SIG-M5 (cell line): ENCODE measurements around the gene NOC4L.
"Not testable (repeated sequence)": the region's sequence is repeated elsewhere in the genome, so short reads cannot be mapped to it uniquely, and the experiment has no call there.

ENCODE experiments used
- DNase-seq: peaks from one replicate; lab custom pipeline; 2025; lab: John Stamatoyannopoulos, UW

NOC4L gene

DNA sequence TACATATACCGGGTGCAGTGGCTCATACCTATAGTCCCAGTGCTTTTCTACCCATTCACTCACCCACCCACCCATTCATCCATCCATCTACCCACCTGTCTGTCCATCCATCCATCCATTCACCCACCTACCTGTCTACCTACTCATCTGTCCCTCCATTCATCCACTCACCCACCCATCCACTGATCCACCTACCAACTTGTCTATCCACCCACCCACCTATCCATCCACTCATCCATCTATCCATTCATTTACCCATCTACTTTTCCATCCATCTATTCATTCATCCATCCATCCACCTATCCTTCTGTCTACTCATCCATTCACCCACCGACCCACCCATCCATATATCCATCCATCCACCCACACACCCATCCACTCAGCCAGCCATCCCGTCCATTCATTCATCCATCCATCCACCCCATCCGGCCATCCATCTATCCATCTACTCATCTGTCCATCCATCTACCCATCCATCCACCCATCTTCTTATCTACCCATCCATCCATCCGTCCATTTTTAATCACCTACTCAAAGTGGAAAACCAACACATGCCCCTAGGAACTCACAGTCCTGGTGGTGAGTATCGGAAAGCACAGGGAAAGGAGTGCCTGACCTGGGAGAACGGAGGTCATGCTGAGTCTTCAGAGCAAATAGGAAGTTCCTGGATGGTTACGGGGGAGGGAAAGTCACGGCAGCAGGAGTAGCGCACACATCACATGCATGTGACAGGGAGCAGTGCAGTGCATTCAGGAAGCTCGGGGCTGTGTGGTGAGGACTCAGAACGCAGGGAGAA lies 20.1 kb upstream of the NOC4L start:
- DNase-seq, result no peak

DNA sequence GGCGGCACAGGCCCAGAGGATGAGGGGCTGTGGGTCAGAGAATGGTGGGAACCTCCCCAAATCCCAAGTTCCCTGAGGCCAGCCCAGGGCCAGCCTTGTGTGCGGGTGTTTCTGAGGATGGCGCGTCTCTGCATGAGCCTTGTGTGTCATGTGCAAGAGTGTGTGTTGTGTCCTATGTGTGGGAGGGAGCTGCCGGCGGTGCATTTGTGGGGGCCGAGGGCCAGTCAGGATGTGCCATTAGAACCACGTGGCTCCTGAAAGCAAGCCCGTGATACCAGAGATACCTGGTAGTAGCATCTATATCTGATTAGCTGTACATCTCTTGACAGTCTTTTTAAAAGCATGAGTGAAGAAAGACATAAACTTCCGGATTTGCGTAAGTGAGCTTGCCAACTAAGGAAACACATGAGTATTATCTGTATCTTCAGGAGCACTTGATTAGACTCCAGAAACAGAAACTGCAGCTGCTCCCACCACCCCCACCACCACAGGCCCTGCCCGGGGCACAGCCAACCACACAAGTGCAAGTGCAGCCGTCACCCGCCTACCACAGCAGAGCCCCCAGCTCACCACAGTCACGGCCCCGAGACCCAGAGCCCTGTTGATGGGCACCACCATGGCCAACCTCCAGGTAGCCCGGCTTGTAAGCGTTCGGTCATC lies 19.4 kb upstream of the NOC4L start:
- no peak for DNase-seq

DNA sequence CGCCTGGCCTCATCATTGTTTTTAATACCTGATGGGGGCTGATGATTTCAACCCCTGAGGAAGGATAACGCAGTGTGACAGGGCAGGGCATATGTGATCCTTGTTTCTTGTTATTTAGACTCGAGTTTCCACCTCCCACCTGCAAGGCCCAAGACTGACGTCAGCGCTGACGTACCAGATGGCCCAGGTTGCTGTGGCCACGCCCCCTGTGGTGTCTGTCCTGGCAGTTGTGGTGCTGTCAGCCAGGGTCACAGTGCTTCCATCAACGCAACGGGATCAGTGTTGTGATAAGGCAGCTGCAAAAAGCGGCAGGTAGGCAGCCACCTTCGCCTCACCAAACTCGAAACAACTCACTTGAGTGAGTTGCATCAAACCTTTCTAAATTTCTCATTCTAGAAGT lies 18.5 kb upstream of the NOC4L start:
- no peak for DNase-seq

DNA sequence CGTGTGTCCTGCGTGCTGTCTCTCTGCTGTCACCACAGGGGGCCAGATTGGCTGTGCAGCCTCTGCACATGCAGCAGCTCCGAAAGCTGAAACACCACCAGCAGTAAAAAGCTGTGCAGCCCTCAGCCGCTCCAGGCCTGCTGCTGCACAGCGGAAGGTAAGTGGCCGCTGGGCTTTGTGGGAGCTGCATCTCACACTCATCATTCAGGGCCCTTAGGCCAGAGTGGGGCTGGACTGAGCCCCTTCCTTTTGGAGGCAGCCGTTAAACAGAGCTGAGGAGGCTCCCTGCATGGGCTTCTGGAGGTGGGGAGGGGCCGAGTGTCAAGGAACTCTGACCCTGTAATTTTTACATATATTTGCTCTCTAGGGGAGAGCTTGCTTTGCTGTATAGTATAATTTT lies 17.2 kb upstream of the NOC4L start:
- DNase-seq, result no peak

DNA sequence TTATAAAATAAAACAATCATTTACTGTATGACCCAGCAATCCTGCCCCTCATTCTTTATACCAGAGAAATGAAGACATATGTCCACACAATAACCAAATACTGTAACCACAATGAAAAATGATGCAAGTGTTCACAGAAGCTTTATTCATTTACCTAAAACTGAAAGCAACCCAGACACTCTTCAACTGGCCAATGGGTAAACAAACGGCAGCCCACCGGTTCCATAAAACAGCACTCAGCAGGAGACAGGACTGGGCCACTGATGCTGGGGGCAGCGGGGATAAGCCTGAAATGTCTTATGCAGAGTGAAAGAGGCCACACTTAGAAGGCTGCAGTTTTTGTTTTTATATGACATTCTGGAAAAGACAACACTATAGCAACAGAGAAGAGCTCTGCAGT lies 15.2 kb upstream of the NOC4L start:
- no peak for DNase-seq

DNA sequence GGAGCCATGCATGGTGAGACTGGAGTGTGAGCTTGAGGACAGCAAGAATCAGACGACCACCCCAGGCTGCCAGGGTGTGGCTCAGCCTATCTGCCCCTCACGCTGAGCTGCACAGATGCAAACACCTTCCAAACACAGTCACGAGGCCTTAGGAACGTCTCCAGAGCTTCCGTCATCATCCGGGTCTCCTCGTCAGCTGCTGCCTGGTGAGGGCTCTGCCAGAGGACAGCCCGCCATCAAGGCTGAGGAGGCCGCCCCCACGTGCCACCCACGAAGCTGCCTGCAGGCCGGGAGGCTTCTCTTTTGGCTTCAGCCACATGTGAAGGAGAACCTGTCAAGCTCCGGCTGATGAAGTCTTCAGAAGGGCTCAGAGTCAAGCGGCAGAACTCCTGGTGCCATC lies 13.6 kb upstream of the NOC4L start:
- DNase-seq, result no peak

DNA sequence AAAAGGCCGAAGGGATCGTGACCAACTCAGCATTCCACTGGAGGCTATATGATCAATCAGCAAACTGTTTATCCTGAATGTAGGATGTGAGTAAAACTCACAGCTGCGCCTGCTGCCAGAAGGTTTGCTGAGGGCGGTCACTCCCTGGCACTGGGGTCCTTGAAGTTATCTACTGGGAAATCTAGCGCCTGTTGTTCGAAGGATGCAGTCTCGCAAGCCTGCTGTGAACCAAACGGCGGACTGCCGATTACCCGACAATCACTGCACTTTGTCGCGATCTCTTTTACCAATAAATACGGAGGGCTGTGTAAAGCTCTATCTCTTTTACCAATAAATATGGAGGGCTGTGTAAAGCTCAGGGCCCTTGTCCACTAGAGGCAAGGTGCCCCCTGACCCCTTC lies 13.0 kb upstream of the NOC4L start:
- DNase-seq, result no peak

DNA sequence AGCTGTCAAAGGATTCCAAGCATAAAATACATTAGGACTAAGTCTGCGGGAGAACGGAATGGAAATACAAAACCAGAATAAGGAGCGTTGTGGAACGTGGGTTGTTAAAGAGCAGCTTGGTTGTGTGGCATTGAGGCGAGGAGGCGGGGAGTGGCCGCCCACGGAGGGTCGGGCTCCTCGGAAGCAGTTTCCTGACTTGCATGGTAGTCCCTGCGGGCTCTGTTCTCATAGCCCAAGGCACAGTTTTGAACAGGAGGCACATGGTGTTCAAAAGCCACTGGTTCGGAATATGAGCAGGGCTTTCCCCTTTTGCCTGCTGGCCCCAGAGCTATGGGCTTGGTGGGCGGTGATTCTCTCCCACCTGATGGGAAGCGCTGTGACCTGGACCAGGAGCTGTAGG lies 12.3 kb upstream of the NOC4L start:
- no peak for DNase-seq

DNA sequence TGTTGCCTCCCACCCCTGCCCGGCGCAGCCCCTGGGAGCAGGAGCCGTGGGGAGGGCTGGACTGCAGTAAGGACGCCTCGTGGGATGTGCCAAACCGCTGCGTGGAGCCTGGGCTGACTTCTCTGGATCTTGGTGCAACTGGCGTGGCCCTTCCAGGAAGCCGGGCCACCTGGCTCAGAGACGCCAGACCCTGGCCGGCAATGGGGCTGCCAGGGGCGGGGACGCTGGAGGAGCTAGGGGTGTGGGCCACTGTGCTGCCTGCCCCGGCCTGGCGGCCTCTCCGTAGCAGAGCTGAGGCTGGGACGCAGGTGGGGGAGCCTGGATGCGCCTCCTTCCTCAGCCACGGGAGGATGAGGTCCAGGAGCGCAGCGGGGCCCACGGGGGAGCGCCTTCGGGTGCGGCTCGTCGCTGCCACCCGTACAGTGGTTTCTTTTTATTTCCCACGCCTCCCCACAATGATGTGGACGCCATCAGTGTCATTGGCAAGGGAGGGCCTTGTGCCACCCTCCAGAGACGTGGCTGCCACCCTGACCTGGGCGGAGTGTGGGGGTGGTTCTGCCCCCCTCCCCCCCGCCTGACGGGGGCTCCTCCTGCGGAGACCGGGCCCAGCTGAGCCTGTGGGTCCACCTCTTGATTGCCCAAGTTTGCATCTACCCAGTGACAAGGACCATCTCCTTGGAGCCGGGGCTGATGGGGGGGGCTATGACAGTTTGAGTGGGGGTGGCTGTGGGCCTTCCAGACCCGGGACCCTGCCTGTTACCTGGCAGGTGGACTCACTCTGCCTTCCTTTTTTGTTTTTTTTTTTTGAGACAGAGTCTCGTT lies 11.4 kb upstream of the NOC4L start:
- DNase-seq, result no peak

DNA sequence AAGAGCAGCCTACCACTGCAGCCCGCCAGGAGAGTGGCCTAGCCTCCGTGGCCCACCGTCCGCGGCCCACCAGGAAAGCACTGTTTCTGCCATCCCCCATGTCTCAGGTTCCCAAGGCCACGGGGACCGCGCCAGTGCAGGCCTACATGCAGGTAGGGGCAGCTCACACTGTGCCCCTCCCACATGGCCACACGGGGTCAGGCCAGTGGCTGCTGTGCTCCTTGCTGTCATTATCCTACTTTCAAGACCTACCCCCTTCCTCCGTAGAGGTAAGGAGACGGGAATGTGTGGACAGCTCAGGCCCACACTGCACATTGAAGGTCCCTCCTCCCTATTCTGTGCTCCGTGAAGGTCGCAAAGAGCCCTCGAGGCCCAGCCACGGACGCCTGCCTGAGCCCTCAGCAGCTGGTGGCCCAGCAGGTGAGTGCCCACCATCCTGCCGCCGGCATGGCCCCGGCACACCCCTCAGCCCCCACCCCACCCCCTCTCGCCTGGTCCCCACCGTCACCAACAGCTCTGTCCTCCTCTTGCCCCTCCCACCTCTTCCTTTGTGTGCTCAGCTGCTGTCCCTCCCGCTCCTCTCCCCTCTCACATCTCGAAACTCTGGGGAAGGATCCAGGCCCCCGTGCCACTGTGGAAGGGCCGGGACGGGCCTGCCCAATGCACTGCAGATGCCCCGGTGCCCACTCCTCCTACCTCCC lies 10.2 kb upstream of the NOC4L start:
- DNase-seq, result no peak

DNA sequence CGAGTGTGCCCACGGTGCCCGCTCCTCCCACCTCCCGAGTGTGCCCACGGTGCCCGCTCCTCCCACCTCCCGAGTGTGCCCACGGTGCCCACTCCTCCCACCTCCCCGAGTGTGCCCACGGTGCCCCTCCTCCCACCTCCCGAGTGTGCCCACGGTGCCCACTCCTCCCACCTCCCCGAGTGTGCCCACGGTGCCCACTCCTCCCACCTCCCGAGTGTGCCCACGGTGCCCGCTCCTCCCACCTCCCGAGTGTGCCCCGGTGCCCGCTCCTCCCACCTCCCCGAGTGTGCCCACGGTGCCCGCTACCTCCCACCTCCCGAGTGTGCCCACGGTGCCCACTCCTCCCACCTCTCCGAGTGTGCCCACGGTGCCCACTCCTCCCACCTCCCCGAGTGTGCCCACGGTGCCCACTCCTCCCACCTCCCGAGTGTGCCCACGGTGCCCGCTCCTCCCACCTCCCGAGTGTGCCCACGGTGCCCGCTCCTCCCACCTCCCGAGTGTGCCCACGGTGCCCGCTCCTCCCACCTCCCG lies 9.5 kb upstream of the NOC4L start:
- DNase-seq, result not testable (repeated sequence)

DNA sequence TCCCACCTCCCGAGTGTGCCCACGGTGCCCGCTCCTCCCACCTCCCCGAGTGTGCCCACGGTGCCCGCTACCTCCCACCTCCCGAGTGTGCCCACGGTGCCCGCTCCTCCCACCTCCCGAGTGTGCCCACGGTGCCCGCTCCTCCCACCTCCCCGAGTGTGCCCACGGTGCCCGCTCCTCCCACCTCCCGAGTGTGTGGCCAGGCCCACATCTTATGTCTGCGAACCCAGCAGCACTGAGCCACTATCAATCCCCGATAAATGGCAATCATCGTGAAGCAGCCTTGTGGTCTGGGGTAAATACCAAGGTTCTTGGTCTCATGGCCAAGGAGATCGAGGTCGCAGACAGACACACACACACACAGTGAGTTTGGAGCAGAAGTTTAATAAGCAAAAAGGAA lies 8.0 kb upstream of the NOC4L start:
- DNase-seq, result not testable (repeated sequence)

DNA sequence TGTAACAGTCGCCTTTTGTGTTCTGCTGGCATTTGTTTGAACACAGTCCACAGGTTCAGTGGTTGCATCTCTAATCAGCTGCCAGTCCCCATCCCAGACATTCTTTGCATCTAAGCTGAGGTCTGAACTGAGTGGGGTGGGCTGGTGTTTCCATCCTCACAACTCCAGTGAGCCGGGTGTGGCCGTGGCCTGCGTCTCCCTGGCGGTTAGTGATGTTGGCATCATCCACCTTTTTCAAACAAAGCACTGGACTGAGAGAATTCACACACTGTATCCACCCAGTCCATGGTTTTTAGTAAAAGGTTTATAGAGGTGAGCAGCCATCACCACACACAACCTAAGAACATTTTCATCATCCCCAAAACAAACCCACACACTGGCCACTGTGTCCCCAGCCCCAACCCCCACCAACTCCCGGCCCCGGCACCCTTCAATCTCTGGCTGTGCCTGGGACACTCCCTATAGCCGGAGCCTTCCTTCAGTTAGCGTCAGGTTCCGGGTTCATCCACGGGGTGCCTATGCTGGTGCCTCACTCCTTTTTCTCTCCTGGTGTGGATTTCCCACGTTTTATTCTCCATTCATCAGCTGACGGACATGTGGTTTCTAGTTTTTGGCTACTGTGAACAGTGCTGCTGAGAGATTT lies 6.7 kb upstream of the NOC4L start:
- DNase-seq, result no peak

DNA sequence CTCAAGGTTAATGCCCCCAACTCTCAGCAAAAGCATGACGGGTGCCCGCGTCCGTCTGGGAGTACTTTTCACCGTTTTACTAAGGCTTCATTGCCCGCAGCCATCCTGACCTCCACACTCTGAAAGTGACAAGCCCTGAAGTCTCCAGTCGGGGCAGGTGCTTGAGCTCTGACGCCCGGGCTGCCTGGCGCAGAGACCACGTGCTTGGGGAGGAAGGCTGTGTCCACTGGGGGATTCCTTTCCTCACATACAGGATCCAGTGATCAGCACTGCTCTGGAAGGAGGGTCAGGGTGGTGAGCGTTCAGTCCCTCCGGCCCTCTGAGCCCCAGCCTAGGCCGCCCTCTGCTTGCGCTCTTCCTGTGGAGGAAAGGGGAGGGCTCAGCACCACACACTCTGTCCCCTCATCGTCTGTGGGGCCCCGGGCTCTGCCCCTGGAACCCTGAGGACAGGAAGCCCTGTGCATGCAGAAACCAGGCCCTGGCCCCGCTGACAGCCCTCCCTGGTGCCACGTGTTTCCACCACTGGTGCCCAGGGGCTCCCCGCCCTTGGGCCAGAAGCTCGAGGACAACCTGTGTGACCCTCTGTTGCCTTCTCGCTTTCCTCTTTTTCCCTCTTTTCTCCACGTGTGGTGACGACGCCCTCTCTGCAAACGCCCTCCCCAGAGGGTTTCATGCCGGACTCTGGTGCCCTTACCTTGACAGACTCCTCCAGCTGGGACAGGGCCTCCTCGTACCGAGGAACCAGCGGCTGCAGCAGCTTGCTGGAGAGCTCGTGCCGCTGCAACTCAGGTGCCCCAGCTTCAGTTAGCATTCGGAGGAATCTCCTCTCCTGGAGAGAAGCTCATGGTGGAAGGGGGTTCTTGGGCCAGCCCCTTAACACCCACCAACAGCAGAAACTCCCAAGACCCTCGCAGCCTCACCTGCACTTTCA lies 5.1 kb upstream of the NOC4L start:
- DNase-seq, result no peak

DNA sequence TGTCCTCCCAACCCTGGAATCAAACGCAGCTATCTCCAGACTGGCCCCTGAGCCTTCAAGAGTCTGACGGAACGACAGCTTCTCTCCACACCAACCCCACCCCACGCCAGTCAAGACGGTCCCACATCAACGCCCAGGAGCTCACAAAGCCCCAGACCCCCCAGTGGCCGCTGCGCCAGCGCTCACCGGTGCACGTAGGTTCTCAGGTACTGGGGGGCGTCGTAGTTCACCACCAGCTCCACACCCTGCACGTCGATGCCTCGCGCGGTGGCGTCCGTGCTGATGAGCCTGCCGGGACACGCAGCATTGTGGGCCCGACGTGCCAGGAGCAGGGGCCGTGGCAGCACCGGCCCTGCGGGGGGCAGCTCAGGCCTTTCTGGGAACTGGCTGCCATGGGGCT lies 4.3 kb upstream of the NOC4L start:
- no peak for DNase-seq

DNA sequence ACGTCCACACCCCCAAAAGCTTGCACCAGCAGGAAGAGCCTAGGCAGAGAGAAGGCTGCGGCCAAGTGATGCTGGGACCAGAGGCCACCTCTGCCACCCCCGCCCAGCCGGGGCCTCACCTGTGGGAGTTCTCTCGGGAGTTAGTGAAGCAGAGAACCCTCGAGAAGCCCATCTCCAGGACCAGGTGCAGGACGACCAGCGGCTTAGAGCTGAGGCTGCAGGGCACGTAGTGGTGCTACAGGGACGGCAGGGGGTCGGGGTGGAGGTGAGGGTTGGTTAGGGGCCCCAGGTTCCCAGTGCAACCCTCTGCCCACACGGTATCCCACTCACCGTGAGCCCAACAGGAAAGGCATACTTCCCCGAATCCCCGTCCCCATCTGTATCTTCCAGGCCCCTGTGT lies 3.8 kb upstream of the NOC4L start:
- DNase-seq, result no peak

DNA sequence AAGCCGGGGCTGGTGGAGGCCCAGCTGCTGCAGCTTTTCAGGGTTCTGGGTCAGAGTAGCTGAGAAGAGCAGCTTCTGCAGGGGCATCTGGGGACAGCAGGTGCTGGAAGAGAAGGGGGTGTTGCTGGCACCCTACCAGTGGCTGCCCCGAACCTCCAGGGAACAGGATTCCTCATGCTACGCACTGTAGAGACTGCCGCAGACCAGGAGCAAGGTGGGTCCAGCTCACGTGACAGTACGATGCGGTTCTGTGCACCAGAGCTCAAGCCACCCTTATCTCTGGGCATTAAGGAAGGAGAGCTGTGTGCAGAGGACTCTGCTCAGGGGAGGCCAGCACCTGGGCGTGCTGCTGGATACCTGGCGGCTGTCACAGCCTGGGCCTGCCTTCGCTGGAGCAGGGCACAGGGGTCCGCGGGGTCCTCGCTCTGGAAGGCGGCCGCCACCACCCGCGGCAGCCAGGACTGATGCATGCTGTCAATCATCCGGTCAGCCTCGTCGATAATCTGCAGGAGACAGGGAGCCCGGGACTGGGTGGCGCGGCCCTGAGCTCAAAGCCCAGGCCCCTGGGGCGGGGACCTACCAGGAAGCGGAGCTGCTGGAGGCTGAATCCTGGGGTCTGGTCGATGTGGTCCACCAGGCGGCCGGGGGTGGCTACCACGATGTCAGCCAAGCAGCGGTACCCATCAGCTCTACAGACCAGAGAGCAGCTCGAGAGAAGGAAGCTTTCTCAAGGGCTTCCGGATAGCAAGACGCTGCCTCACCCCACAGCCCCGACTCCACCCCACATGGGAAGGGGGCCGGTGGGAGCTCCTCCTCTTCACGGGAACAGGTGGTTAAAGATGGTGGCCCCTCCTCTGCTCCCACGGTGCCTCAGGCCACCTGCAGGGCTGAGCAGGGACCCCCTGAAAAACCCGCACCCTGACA lies 3.1 kb upstream of the NOC4L start:
- DNase-seq, result no peak

DNA sequence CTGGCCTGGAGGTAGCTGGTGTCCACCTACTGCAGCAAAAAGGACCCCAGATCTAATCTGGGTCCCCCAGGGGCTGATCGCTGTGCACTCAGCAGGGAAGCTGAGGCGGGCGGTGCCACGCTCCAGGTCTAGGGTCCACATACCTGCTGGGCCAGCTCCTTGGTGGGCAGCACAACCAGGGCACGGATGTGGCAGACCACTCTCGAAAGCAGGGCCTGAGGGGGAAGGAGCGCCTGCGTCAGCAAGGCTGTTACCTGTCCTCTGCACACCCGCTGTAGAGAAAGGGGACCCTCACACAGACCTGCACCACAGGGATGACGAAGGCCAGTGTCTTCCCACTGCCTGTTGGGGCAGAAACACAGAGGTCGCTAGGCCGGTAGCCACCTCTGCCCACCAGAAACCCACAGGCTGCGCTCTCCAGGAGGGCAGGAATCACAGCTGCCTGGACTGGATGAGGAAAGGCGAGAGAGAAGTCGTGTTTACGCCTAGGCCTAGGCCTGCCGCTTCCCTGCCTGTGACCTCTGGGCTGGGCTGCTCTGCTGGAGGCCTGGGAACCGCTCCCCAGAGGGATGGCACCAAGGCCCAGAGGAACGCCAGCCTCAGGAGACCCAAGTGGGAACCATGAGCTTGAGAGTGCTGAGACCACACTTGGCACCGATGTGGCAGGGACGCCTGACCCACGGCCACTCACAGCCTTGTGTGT lies 2.1 kb upstream of the NOC4L start:
- no peak for DNase-seq
